ENCODE data around the gene ME1.
A peak's percentile ranks its signal among the peaks of the same experiment; 100 is the strongest.
"Not testable (repeated sequence)": the region's sequence is repeated elsewhere in the genome, so short reads cannot be mapped to it uniquely, and the experiment has no call there.

The ME1 gene

DNA sequence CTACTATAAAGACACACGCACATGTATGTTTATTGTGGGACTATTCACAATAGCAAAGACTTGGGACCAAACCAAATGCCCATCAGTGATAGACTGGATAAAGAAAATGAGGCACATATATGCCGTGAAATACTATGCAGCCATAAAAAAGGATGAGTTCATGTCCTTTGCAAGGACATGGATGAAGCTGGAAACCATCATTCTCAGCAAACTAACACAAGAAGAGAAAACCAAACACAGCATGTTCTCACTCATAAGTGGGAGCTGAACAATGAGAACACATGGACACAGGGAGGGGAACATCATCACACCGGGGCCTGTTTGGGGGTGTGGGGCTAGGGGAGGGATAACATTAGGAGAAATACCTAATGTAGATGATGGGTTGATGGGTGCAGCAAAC is 174.1 kb downstream of the ME1 start:
- DNase-seq (ENCODE audit: low read depth): not testable (repeated sequence)

DNA sequence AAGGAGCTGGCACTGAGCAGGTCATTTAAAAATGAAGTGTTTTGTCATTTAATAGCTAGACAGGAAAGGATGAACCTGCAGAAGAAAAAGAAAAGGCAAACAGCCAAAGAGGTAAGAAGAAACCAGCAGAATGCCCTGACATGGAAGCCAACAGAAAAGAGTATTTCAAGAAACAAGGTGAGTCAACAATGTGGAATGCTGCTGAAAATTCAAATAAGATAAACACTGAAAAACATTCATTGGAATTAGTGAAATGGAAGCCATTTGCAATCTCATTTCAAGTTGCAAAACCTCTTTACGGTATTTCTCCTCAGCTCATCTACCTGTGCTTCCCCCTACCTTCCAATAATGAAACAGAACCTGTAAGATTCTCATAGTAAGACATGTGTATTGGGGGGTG is 178.1 kb downstream of the ME1 start:
- peak; percentile 25 for DNase-seq (ENCODE audit: low read depth)

DNA sequence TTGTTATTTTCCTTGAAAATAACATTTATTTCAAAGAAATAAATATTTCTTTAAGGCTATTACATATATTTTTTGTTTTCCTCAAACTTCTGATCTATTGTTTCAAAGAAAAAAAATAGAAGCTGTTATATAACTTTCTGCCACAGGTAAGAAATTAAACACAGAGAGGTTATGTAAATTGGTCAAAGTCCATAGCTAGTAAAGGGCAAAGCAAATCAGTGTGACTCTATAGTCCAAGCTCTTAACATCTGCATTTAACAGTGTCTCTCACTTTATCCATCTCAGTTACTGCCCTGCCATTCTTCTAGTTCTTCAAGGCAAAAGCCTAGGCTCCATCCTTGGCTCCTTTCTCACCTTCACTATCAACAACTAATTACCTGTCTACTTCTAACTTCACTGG is 180.6 kb downstream of the ME1 start:
- no peak for DNase-seq (ENCODE audit: low read depth)

DNA sequence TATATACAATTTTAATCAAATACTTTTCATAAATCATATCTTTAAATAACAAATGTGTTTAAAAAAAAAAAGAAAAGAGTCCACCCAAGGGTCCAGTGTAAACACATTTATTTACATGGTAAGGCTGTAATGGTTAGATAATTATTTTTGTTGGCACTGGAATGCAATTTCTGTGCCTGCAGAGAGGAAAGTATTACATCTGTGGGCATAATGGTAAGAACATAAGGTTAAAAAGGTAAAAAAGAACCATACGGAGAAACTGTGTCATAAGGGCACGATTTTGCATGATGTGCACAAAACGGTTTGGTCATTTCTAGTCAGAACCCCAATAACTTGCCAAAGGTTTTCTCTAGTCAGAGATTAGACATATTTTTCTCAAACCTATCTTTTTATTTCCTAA is 183.4 kb downstream of the ME1 start:
- DNase-seq (ENCODE audit: low read depth): no peak

DNA sequence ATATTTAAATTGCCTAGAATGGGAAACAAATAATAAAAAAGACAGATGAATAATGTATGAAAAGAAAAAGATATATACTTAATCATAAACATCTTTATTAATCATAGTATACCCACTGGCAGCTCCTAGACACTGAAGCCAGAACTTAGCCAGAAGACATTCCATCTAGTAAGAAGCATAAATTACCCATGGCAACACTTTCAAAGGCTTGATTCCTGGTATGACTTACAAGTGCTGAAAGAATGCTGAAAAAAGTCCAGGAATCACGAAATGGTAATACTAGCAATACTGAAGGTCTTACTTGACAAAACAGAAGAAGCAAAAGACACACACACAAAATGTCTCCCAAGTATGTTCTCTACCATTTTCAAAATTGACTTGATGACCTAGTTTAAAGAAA is 199.7 kb downstream of the ME1 start:
- no peak for DNase-seq (ENCODE audit: low read depth)

DNA sequence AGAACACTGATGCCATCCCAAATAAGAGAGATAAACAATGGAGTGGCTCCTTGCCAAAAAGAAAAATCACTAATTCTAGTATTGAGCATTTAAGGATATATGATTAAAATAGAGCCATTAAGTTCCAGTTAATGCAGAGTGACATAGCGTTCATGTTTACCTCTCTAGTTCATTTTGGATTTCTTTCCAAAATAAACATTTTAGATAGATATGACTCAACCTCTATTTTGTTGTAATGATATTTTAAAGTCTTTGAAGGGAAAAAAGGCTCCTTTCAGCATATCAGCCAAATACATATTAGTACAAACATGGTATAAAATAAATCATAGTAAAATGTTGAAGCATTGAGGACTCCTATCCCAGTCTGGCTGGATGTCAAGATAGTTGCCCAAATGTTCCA is 204.3 kb downstream of the ME1 start:
- no peak for DNase-seq (ENCODE audit: low read depth)

DNA sequence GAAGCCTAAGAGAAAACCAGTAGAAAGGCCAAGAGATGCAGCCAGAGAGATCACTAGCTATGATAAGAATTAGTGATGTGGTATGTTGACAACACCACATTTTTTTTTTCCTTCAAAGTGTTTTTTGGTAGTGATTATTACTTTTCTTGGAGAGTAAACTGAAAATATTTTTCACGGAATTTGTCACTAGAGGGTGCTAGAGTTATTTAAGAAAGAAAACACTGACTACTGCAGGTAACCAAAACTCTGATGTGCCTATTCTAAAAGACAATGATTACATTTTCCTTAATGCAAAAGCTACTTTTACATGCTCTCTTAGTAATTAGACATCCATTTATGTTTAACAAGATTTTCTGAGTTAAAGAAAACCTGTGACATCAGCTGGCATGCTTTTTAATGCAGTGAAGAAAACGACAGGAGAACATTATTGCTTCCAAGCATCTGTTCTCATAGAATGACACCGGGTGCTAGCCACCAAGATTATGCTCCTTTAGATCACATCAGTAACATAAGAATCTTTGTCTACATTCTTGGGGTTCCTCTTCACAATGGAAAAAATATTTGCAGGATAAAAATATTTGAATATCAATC is 208.9 kb downstream of the ME1 start:
- no peak for DNase-seq (ENCODE audit: low read depth)

DNA sequence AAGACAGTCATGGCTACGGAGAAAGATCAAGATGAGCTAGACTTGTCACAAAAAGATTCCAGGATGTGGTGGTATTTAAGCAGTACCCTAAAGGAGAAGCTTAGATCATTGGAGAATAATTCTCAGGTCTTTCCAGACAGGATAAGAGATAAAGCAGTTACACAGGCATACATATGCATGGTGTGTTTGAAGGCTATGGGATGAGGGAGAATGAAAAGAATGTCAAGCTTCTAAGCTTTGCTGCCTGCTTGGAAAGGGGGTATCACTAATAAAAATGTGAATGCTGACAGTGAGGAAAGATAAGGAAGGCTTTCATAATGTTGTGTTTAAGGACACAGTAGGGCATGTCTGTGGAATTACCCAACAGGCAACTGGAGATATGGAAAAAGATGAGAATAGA is 209.6 kb downstream of the ME1 start:
- DNase-seq (ENCODE audit: low read depth): no peak

DNA sequence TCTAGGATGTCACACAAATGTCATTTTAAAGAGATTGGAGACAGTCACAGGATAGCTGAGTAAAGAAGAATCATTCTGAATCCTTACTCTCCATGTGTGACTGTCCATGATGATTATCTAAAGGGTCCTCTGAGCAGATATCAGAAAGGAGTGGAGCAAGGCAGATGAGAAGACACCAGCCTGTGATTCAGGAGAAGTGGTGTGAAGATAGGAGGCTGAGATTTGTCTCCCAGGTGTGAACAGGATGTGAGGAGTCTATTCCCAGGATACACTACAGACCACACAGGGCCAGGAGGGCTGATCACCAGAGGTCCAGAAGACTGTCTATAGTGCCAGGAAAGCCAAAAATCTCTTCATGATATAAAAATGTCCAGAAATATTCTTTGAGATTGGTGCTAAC is 210.7 kb downstream of the ME1 start:
- DNase-seq (ENCODE audit: low read depth): no peak

DNA sequence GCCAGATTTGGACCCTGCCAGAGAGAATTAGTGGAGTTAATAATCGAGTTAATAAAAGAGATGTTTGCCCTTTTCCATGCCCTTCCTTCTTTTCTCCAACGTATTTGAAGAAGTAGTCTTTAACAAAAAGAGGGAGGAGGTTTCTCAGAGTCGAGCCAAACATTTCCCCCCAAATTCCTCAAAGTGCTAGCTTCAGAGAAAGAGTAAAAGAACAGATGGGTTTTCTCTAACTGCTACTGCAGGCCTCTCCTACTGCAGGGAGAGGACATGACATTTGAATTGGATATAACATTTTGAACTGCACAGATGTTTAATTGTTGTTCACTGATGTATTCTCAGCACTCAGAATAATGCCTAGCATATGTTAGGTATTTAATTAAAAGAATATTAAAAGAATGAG is 212.2 kb downstream of the ME1 start:
- DNase-seq (ENCODE audit: low read depth): no peak

DNA sequence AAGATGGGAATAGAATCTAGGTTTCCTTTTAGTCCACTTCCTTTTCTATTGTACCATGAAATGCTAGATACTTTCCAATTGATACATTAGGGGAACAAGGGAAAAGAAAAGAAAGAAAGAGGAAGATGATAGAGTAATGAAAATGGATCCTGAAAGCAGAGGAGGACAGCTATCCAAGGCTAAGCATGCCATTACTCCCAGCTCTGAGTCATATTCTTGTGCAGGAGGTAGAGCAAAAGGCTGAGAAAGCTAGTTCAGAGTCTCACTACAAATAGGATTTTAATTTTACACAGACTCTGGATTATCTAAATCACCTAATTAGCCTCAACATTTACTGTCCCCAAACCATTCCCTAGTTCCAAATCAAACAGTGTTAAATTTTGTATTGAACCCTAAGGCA is 214.0 kb downstream of the ME1 start:
- DNase-seq (ENCODE audit: low read depth): no peak

DNA sequence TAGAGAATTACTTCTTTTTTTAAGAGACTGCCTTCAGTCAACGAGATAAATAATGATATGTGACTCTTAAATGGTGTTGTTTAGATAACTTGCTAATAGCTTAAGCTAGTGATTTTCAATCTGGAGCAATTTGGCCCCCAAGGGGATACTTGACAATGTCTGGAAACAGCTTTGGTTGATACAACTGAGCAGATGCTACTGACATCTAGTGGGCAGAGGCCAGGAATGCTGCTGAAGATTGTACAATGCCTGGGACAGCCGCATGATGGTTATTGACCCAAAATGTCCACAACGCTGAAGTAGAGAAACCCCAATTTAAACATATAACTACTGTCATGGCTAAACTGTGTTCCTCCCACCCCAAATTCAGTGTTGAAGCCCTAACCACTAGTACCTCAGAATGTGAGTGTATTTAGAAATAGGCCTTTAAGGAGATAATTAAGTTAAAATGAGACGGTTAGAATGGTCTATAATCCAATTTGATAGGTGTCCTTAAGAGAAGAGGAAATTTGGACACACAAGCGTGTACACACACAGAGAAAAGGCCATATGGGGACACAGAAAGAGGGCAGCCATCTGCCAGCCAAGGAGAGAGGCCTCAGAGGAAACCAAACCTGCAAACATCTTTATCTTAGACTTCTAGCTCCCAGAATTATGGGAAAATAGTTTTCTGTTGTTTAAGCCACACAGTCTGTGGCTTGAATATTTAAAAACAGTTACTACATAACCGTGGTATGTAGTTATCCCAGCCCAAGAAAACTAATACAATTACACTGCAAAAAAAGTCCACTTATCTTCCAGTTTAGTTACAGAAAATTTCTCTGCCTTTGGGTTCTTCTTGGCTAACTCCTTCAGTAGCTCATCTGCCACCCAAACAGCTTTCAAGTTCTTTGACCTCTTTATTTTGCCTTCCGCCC is 215.5 kb downstream of the ME1 start:
- no peak for DNase-seq (ENCODE audit: low read depth)

DNA sequence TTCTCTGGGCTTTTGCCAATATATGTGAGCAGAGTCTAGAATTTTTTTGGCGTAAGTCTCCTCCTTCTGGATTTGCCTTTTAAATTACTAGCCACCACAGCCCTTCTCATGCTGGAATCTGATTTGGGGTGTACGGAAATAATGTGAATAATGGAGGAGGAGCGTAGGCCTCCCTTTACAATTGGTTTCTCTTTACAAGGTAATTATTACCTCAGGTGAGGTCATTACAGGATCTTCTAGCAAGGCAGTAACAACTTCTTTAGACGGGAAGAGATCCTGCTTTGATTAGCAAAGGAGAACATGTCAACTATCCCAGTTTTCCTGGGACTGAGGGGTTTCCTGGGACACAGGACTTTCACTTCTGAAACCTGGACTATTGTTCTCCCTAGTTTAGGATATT is 228.8 kb downstream of the ME1 start:
- DNase-seq (ENCODE audit: low read depth): no peak

DNA sequence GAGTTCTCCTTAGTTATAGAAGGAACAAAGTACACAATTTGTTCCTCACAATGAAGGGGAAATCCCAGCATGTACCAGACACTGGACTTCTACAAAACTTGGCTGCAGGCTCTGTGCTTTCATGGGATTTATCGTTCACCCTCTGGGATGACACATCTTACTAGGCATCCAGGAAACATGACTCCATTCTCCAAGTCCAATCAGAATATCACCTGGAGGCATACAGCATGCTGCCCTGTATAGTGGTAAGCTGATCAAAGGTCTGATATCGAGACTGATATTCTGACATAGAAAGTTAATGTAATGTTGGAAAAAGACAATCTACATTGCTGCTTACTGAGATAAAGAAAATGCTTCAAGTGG is 231.0 kb downstream of the ME1 start:
- no peak for DNase-seq (ENCODE audit: low read depth)

DNA sequence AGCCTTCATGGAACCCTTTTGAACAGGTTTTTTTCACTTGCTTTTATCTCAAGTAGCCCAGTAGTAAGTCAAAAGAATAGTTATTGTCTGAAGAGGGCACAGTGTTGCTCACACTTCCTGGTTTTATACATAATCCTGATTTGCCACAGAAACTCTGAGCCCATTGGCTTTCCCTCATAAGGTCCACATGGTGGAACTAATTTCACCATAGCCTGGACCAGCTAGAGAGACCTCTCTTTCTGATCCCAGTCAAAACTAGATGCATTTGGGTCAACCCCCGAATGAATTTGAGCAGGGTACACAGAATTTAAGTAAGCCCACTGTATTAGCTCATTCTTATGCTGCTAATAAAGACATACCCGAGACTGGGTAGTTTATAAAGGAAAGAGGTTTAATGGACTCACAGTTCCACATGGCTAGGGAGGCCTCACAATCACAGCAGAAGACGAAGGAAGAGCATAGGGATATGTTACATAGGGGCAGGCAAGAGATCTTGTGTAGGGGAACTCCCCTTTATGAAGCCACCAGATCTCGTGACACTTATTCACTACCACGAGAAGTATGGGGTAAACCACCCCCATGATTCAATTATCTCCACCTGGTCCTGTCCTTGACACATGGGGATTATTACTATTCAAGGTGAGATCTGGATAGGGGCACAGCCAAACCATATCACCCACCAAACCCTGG is 231.5 kb downstream of the ME1 start:
- no peak for DNase-seq (ENCODE audit: low read depth)

DNA sequence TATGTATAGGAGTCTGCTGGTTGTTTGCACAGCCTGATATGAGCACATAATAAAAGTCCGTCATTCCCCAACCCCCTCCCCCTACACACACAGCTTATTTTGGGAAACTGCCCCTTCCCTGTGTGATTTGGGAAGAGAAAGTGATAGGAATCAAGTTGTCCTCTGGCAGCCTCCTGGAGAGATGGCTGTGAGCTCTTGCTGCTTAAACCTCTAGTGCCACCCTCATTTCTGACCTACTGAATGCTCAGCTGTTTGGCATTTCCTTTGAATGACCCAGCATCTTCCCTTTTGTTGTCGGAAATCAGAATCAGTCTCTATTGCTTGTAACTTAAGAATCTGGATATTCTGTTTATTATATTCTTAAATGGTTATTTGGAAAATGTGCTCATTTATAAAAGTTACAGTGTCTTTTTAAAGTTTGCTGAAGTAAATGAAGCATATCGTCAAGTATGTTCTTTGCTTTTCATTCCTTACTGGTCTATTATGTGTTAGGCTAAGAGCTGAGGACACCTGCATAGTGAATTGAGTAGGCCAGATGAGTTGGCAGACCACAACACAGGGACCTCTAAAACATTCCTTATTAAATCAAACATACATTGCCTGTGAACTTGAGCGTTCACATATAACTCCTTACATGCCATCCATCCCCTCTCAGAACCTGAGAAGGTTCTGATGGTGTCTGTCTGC is 232.2 kb downstream of the ME1 start:
- DNase-seq (ENCODE audit: low read depth): no peak

DNA sequence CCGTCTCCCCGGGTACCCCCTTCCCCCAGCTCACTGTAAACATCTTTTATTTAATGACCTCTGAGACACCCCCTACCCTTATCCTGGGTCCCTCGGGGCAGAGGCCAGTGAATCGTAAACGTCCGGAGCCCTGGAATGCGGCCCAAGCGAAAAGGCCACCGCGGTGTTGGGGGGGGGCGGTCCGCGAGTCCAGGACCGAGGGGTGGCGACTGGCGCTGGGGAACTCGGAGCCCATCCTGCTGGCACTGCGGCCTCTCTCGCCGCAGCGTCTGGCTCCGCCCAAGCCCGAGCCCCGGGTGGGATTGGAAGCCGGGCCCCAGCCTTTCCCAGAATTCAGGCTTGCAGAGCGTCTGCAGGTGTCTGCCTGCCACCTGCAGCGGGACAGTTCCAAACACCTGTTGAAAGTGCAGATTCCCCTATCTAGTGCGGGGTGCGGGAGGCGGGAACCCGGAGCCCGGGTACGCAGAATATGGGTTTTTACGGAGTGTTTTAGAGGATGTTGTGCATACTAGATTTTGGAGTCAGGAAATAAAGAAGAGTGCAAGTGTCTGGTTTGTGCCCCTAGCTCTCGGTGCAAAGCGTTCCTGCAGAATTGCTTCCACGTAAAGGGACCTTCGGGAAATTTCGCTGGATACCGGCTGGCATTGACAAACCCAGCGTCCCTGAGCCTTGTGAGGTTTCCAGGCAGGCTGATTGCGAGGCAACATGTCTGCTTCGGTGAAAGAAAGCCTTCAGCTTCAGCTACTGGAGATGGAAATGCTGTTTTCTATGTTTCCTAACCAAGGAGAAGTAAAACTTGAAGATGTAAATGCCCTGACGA is 236.9 kb downstream of the ME1 start:
- DNase-seq (ENCODE audit: low read depth): no peak

DNA sequence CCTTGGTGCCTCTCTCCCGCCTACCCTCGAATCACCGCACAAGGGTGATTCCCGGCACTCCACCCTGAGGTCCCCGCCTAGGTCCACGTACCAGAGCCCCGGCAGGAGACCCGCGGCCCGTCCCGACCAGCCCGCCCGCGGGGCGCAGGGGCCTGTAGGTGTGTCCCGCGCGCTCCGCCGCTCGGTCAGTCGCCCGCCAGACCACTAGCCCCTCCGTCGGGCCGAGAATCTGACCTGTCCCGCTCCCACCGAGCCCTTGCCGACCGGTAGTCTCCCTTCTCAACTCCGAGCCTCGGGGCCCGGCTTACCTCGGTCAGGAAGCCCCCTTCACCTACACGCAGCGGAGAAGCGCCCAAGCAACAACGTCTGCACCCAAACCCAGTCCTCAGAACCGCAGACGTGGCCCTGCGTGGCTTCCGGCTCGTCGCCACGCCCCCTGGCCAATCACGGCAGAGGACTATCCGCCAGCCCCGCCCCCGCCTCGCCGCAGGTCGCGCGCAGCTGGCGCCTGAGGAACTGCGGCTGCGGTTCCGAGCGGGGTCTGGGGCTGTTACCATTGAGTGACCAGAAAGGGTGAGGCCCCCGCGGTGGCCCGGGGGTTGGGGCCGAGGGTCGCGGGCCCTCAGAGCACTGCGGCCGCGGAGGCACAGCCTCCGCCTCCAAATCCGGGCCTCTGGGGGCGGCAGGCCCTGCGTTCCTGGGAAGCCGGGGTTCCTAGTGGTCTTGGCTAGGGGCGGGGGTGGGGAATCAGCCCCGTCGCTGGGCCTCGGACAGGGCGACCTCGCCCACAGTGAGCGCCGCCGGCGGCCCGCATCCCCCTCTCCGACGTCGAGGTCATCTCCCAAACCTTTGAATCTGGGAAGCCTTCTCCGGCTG is 237.7 kb downstream of the ME1 start, which contains the start of the genes PGM3 and RWDD2A:
TSS of gene PGM3 (minus strand) at position 395 of the 876 bp plus-strand sequence. CDS start 2,253 bp downstream, outside the sequence.
TSS of gene RWDD2A (plus strand) at position 487 of the 876 bp plus-strand sequence. CDS start 1,095 bp downstream, outside the sequence.
- DNase-seq (ENCODE audit: low read depth): peak; percentile 47

DNA sequence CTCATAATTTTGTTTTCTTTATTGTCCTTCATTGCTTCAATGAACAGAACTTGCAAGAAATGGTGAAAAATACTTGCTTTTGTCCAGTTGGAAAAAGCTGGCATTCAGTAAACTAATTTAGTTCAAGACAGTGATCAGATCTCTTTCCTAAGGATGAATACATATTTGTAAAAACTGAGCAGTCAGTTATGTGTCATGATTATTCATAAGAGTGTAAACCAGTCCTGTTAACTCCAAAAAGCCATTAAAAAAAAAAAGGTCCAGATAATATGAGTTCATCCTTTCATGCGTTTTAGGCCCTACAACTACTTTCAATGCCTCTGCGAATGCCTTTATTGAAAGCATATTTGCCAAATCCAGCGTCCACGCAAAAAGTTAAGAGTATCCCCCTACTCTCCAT is 238.4 kb downstream of the ME1 start:
- DNase-seq (ENCODE audit: low read depth): peak; percentile 22

DNA sequence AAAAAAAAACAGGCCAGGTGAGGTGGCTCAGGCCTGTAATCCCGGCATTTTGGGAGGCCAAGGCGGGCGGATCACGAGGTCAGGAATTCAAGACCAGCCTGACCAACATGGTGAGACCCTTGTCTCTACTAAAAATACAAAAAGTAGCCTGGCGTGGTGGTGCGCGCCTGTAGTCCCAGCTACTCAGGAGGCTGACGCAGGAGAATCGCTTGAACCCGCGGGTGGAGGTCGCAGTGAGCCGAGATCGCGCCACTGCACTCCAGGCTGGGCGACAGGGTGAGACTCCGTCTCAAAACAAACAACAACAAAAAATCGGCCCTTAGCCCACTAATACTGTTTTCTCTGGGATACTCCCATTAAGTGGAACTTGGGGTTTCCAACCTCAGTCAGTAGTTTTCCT is 238.9 kb downstream of the ME1 start:
- DNase-seq (ENCODE audit: low read depth): not testable (repeated sequence)
